Measurements from ENCODE around the gene SMPD1. TPM values are rescaled to one million over a fixed set of nuclear protein-coding genes. Genes with fewer than 3 reads are reported as not detected.

Gene SMPD1
- total RNA-seq, 4 donors from 2014 or later, result 19.2 to 56.1 (median 42.4) TPM

DNA sequence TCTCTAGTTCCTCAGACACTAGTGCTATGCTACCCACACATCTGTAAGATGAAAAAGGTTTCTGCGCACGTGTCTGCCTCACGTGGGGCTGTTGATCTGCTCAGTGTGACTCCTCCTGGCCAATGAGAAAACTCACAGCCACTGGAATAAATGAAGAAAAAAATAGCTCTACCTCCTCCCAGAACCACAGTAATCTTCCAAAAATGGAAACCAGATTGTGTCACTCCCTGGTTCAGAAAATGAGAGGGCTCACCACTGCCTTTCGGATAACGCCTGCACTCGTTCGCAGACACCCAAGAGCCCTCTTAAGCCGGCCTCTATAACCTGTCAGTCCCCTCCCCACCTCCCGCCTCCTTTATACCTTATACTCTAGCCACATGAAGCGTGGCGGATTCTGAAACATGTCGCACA lies 23.5 kb downstream of the SMPD1 start:
- no peak for TF ChIP-seq POLR2A (IDR thresholded peaks at IDR 0.05)
- TF ChIP-seq, protein P1, sequence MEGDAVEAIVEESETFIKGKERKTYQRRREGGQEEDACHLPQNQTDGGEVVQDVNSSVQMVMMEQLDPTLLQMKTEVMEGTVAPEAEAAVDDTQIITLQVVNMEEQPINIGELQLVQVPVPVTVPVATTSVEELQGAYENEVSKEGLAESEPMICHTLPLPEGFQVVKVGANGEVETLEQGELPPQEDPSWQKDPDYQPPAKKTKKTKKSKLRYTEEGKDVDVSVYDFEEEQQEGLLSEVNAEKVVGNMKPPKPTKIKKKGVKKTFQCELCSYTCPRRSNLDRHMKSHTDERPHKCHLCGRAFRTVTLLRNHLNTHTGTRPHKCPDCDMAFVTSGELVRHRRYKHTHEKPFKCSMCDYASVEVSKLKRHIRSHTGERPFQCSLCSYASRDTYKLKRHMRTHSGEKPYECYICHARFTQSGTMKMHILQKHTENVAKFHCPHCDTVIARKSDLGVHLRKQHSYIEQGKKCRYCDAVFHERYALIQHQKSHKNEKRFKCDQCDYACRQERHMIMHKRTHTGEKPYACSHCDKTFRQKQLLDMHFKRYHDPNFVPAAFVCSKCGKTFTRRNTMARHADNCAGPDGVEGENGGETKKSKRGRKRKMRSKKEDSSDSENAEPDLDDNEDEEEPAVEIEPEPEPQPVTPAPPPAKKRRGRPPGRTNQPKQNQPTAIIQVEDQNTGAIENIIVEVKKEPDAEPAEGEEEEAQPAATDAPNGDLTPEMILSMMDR (IDR thresholded peaks at IDR 0.05 in 4 of 5, conservative IDR thresholded peaks at IDR 0.05 in 1 of 5), result no peak
- Histone ChIP-seq H3K4me1 (peaks cover 8 to 10% of the 10 kb centered on the region in 2 donors), H3K4me3 (no peak overlapping the region), H3K36me3 (no peaks in the 10 kb centered on the region), H3K27ac (no peak overlapping the region), H3K9me3 (no peaks in the 10 kb centered on the region), H3K27me3 (no peaks in the 10 kb centered on the region)
- no peak for DNase-seq
- intact Hi-C loops (cut with DNase I; ENCODE audit: low total_unique reads) (no loop called here), in situ Hi-C loops (cut with MboI; ENCODE audit: low sequenced_read_pairs in 4 of 4) (no loop called here)
- no peak for ATAC-seq

DNA sequence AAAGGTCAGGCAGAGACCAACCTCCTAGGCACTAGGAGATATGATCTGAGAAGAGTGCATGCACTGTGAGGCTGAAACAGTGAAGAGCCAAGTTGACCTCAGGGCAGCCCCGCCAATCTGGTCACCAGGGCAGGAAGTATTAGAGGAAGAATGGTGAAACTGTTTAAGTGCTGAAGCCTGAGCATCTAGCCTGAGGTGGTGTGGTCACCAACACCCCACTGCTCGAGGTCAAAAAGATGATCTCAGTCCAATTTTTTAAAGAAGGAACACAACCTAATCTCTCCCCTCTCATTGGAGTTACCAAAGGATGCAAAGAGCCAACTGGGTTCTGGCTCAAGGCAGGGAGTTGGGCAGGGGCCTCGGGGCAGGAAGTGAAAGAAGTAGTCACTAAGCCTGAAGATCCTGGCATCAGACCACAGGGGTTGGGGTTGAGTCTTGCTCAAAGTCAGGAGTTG lies 24.6 kb downstream of the SMPD1 start:
- ATAC-seq, result no peak
- no peak overlapping the region for H3K27ac ChIP-seq
- in situ Hi-C loops (cut with MboI; ENCODE audit: low sequenced_read_pairs in 4 of 4) (no loop called here), intact Hi-C loops (cut with DNase I; ENCODE audit: low total_unique reads) (no loop called here)
- H3K4me3 ChIP-seq, result no peak overlapping the region
- no peak for TF ChIP-seq POLR2A (IDR thresholded peaks at IDR 0.05)
- TF ChIP-seq, protein P1 (IDR thresholded peaks at IDR 0.05 in 4 of 5, conservative IDR thresholded peaks at IDR 0.05 in 1 of 5), result no peak
- no peaks in the 10 kb centered on the region for H3K36me3 ChIP-seq
- peaks cover 13 to 14% of the 10 kb centered on the region in 2 donors for H3K4me1 ChIP-seq
- no peak for DNase-seq
- H3K9me3 ChIP-seq, result no peaks in the 10 kb centered on the region
- no peaks in the 10 kb centered on the region for H3K27me3 ChIP-seq

DNA sequence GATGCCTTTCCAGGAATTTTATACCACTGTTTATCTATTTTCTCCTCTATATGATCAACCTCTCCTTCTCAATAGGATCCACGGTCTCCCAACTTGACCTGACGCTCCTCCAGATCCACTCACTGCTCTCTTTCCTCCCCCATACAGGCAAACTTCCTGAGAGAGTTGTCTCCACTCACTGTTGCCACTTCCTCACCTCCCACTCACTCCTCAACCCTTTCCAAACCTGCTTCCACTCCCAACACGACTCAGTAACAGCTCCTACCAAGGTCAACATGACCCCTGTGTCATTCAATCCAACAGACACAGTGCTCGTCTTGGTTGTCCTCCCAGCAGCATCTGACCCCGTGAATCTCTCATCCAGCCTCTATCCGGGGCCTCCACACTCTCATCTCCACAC lies 25.5 kb downstream of the SMPD1 start:
- H3K4me3 ChIP-seq, result no peak overlapping the region
- DNase-seq, result no peak
- no peak for TF ChIP-seq POLR2A (IDR thresholded peaks at IDR 0.05)
- TF ChIP-seq, protein P1 (IDR thresholded peaks at IDR 0.05 in 4 of 5, conservative IDR thresholded peaks at IDR 0.05 in 1 of 5), result no peak
- intact Hi-C loops (cut with DNase I; ENCODE audit: low total_unique reads) (no loop called here), in situ Hi-C loops (cut with MboI; ENCODE audit: low sequenced_read_pairs in 4 of 4) (no loop called here)
- no peaks in the 10 kb centered on the region for H3K27me3 ChIP-seq
- no peak overlapping the region for H3K27ac ChIP-seq
- H3K9me3 ChIP-seq, result no peaks in the 10 kb centered on the region
- peaks cover 14 to 15% of the 10 kb centered on the region in 2 donors for H3K4me1 ChIP-seq
- ATAC-seq, result no peak
- H3K36me3 ChIP-seq, result no peaks in the 10 kb centered on the region

GRCh38 chr11:6417907-6418556 lies 27.8 kb downstream of the SMPD1 start:
- H3K4me3 ChIP-seq, result peak overlapping the region; percentile 69 to 99 (median 92)
- in situ Hi-C loops (cut with MboI; ENCODE audit: low sequenced_read_pairs in 4 of 4), result no loop called here
- intact Hi-C loops (cut with DNase I; ENCODE audit: low total_unique reads), result loop anchor here (2.0 kb wide), 1 partner anchor 25 kb away; no protein-coding TSS in a partner anchor
- peak overlapping the region; percentile 78 to 92 (median 86) for H3K27ac ChIP-seq
- TF ChIP-seq, protein P1 (IDR thresholded peaks at IDR 0.05 in 4 of 5, conservative IDR thresholded peaks at IDR 0.05 in 1 of 5), result no peak
- TF ChIP-seq POLR2A (IDR thresholded peaks at IDR 0.05), result no peak
- no peaks in the 10 kb centered on the region for H3K36me3 ChIP-seq
- H3K27me3 ChIP-seq, result no peaks in the 10 kb centered on the region
- peaks cover 14 to 15% of the 10 kb centered on the region in 2 donors for H3K4me1 ChIP-seq
- DNase-seq (no peak), ATAC-seq (no peak)
- no peaks in the 10 kb centered on the region for H3K9me3 ChIP-seq
